Retinal pigment epithelial cell (primary cell): ENCODE results near the gene BICDL1.

Experiments
- DNase-seq: peaks from one replicate; pipeline ENCODE4 v3.0.0-alpha.2; 2010; ENCODE audit warnings: low read depth
- H3K4me3 ChIP-seq: 2 replicates; pipeline ENCODE4 v1.5.1; 2011; ENCODE audit warnings: mild to moderate bottlenecking, low read length, control low read depth, moderate library complexity
- TF ChIP-seq, protein P1 (sequence below): conservative IDR thresholded peaks from 2 replicates; pipeline ENCODE4 v1.5.1; 2011; ENCODE audit warnings: low read depth, low read length, control low read depth, inconsistent platforms

BICDL1 gene

DNA sequence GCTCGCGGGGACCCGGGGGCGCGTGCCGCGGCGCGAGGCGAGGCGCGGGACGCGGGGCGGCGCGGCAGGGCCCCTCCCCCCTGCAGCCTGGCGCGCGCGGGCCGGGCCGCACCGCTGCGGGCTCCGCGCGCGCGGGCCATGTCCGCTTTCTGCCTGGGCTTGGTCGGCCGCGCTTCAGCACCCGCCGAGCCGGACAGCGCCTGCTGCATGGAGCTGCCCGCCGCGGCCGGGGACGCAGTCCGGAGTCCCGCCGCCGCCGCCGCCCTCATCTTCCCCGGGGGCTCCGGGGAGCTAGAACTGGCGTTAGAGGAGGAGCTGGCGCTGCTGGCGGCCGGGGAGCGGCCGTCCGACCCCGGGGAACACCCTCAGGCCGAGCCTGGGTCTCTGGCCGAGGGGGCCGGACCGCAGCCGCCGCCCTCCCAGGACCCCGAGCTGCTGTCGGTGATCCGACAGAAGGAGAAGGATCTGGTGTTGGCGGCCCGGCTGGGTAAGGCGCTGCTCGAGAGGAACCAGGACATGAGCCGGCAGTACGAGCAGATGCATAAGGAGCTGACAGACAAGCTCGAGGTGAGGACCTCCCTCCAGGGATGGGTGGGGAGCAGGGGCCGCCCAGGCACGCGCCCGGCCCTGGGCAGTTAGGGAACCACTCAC, 820 bp downstream of the BICDL1 start:
- peak overlapping the region; percentile 59 for H3K4me3 ChIP-seq
- TF ChIP-seq, protein P1, sequence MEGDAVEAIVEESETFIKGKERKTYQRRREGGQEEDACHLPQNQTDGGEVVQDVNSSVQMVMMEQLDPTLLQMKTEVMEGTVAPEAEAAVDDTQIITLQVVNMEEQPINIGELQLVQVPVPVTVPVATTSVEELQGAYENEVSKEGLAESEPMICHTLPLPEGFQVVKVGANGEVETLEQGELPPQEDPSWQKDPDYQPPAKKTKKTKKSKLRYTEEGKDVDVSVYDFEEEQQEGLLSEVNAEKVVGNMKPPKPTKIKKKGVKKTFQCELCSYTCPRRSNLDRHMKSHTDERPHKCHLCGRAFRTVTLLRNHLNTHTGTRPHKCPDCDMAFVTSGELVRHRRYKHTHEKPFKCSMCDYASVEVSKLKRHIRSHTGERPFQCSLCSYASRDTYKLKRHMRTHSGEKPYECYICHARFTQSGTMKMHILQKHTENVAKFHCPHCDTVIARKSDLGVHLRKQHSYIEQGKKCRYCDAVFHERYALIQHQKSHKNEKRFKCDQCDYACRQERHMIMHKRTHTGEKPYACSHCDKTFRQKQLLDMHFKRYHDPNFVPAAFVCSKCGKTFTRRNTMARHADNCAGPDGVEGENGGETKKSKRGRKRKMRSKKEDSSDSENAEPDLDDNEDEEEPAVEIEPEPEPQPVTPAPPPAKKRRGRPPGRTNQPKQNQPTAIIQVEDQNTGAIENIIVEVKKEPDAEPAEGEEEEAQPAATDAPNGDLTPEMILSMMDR, result no peak
- DNase-seq, result no peak

DNA sequence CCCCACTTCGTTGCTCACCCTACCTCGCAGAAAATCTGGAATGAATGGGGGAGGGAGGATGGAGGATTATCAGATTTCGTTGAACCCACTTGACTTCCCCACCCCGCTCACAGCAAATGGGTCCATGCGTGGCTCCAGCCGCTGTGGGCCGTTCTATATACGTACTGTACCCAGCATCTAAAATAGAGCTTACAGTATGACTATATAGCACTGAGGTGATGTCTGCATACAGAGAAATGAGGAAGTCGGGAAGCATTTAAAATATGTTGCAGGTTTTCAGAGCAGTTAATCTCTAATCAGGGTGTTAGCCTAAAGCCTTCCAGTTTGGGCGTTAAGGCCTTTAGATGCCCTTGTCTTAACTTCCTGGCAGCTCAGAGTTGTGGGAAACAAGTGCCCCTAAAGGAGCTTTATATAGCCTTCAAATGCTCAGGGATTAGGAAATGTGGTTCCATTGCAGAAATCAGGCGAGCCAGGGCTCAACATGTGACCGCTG, 1.4 kb downstream of the BICDL1 start:
- peak; percentile 94 for DNase-seq
- TF ChIP-seq, protein P1, result no peak
- peak overlapping the region; percentile 59 for H3K4me3 ChIP-seq

DNA sequence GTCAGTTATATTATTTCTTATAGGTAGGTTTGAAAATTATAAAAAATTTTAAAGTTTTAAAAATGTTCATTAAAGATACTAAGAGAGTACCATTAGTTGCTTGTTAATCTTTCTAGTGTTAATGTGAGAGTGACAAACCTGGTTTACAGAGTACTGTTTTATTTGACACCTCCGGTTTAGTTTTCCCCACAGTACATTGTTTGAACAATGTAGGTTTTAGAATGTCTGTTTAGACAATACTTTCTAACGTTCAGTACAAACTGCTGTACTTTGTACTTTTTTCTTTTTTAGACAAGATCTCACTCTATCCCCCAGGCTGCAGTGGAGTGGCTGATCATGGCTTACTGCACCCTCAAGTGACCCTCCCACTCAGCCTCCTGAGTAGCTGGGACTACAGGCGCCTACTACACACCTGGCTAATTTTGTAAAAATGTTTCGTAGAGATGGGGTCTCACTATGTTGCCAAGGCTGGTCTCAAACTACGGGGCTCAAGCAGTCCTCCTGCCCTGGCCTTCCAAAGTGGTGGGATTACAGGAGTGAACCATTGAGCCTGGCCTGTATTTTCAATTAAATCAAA, 3.2 kb downstream of the BICDL1 start:
- no peak overlapping the region for H3K4me3 ChIP-seq
- TF ChIP-seq, protein P1, result no peak

DNA sequence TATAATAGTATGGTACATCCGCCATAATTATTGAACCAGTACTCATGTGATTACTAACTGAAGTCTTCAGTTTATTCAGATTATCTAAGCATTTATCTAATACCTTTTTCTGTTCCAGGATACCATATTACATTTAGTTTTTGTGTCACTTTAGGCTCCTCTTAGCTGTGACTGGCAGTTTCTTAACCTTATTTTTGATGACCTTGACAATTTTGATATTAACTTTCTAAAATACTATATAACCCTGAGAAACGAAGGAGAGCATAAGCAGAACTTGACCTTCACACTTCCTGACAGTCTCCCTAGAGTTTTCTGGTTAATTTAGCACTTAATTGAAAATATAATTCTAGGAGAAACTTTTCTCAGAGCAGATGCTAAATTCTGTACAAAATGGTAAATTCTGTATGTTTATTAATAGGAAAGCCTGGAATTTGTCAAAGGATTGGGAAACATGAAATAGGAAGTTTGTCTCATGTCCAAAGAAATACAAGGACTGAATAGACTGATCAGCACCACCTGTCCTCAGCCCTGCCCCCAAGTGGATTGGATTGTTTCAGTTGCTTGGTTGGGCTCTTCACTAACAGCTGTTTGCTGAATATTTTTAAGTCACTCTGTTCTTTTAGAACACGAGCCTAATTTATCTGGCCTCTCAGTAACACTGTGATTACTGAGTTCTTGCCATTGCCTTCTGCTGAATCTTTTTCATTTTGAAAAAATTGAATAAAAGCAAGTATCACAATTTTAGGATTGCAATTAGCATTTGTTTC, 6.0 kb downstream of the BICDL1 start:
- TF ChIP-seq, protein P1, result no peak
- no peak overlapping the region for H3K4me3 ChIP-seq
- no peak for DNase-seq

More for the DNA sequence above, 3.2 kb downstream of the BICDL1 start:
- no peak for DNase-seq

DNA sequence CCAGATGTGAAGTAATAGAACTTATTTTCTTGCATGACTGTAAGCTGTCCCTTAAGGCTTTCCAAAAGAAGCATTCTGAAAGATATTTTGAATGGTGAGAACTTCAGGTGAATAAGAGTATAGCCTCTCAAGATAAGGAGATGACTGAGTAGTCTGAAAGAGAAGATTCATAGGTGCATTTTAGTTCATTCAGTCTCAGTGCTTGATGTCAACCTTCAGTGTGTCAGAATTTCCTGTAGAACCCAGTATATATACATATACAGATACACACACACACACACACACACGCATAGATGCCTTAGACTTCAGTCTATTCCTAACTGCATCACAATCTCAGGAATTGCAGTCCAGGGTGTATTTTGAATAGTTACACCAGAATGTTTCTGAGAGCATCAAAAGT, 7.4 kb downstream of the BICDL1 start:
- TF ChIP-seq, protein P1, result no peak
- no peak overlapping the region for H3K4me3 ChIP-seq
- DNase-seq, result no peak

DNA sequence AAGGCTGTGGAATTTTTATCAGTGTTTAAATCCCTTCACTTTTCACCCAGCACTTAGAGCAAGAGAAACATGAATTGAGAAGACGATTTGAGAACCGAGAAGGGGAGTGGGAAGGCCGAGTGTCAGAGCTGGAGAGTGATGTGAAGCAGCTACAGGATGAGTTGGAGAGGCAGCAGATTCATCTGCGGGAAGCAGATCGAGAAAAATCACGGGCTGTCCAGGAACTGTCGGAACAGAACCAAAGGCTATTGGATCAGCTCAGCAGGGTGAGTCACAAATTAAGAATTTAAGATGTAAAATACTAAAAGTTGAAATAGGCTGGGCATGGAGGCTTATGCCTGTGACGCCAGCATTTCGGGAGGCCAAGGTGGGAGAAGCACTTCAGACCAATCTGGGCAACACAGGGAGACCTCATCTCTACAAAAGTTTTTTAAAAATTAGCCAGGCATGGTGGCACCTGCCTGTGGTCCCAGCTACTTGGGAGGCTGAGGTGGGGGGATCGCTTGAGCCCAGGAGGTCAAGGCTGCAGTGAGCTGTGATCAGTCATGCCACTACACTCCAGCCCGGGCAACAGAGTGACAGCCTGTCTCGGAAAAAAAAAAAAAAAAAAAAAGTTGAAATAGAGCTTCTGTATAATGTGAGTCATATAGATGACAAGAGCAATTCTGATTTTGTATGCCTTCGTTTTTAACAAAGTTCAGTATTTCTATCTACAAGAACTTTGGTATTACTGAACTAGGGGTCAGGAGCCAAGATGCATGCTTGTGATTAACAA, 9.6 kb downstream of the BICDL1 start:
- H3K4me3 ChIP-seq, result peak overlapping the region; percentile 22
- TF ChIP-seq, protein P1, result no peak
- no peak for DNase-seq
